IMR-90 (cell line): ENCODE results near the gene ZNHIT2. TPM values are rescaled to one million over a fixed set of nuclear protein-coding genes. Genes with fewer than 3 reads are reported as not detected.
"Not testable (repeated sequence)": the region's sequence is repeated elsewhere in the genome, so short reads cannot be mapped to it uniquely, and the experiment has no call there.

Experiments used
- ATAC-seq: fragments of 200-7000 bp; cut with Tn5 transposase; 2 replicates; pipeline ENCODE4 v1.9.1; 2020; ENCODE audit warnings: low read depth, mild to moderate bottlenecking, moderate library complexity
- BruUV-seq: library from RNA; stranded (reverse); fragments of 400-500 nt; replicated peaks from 2 replicates; lab custom pipeline; 2021; lab: Mats Ljungman, UMichigan
- CTCF ChIA-PET: fragments of 300-600 bp; formaldehyde crosslinking; extraction: SDS; loops from one replicate; lab custom pipeline; 2021; ENCODE audit warnings: antibody characterized with exemption; lab: Yijun Ruan, JAX
- POLR2A ChIA-PET: fragments of 300-600 bp; sonication (Branson Sonifier 250); formaldehyde crosslinking; loops from one replicate; lab custom pipeline; 2022; ENCODE audit warnings: antibody characterized with exemption; ENCODE audit not compliant: unreplicated experiment; lab: Charles Lee
- DNase-seq: peaks from one replicate; pipeline ENCODE4 v3.0.0; 2013
- H2AFZ ChIP-seq: replicated peaks from 2 replicates; pipeline ENCODE3; 2013; ENCODE audit warnings: low read length, mild to moderate bottlenecking; ENCODE audit not compliant: poor library complexity
- H2AK5ac ChIP-seq: 2 replicates; pipeline ENCODE4 v1.6.1; 2013; ENCODE audit warnings: low read depth, low read length, inconsistent platforms
- H2AK9ac ChIP-seq: replicated peaks from 2 replicates; pipeline ENCODE3; 2013; ENCODE audit warnings: mild to moderate bottlenecking, low read depth, low read length, moderate library complexity; ENCODE audit not compliant: poor library complexity
- H2BK120ac ChIP-seq: 2 replicates; pipeline ENCODE4 v1.6.1; 2013; ENCODE audit warnings: low read depth, low read length, inconsistent platforms
- H2BK15ac ChIP-seq: 3 replicates; pipeline ENCODE4 v1.6.1; 2013; ENCODE audit warnings: low read depth, low read length, inconsistent platforms
- H2BK20ac ChIP-seq: 2 replicates; pipeline ENCODE4 v1.6.1; 2013; ENCODE audit warnings: low read depth, mild to moderate bottlenecking, inconsistent platforms, low read length, moderate library complexity
- H2BK5ac ChIP-seq: 2 replicates; pipeline ENCODE4 v1.6.1; 2013; ENCODE audit warnings: mild to moderate bottlenecking, low read depth, low read length, inconsistent platforms; ENCODE audit not compliant: poor library complexity, severe bottlenecking
- H3K14ac ChIP-seq: replicated peaks from 2 replicates; pipeline ENCODE4 v1.6.1; 2013; ENCODE audit warnings: low read depth, low read length, inconsistent platforms
- H3K18ac ChIP-seq: 2 replicates; pipeline ENCODE4 v1.6.1; 2013; ENCODE audit warnings: low read depth, low read length, control low read depth
- H3K23ac ChIP-seq: 2 replicates; pipeline ENCODE4 v1.6.1; 2013; ENCODE audit warnings: low read depth, low read length, inconsistent platforms
- H3K27ac ChIP-seq: 2 replicates; pipeline ENCODE4 v1.5.1; 2013; ENCODE audit warnings: mild to moderate bottlenecking, control low read depth, low read length; ENCODE audit not compliant: insufficient read depth
- H3K27me3 ChIP-seq: 2 replicates; pipeline ENCODE4 v1.6.1; 2013; ENCODE audit warnings: low read length; ENCODE audit not compliant: control insufficient read depth, insufficient read depth
- H3K36me3 ChIP-seq: 2 replicates; pipeline ENCODE4 v1.6.1; 2013; ENCODE audit warnings: low read length, mixed read lengths; ENCODE audit not compliant: control insufficient read depth, insufficient read depth
- H3K4ac ChIP-seq: 2 replicates; pipeline ENCODE4 v1.6.1; 2013; ENCODE audit warnings: low read depth, low read length, inconsistent platforms
- H3K4me1 ChIP-seq: 2 replicates; pipeline ENCODE4 v1.6.1; 2013; ENCODE audit warnings: low read length, mixed read lengths; ENCODE audit not compliant: control insufficient read depth, insufficient read depth
- H3K4me2 ChIP-seq: 2 replicates; pipeline ENCODE4 v1.6.1; 2013; ENCODE audit warnings: low read depth, mild to moderate bottlenecking, control low read depth, low read length, moderate library complexity
- H3K4me3 ChIP-seq: 2 replicates; pipeline ENCODE4 v1.5.1; 2013; ENCODE audit warnings: low read depth, mild to moderate bottlenecking, control low read depth, low read length, moderate library complexity; ENCODE audit not compliant: insufficient read depth
- H3K56ac ChIP-seq: 2 replicates; pipeline ENCODE4 v1.6.1; 2013; ENCODE audit warnings: low read length, inconsistent platforms; ENCODE audit not compliant: insufficient read depth; ENCODE audit errors: extremely low read depth
- H3K79me1 ChIP-seq, 2 experiments: 2 replicates each; pipeline ENCODE4 v1.6.1; 2013; ENCODE audit warnings: low read length in 2 of 2, inconsistent platforms in 1 of 2, low read depth in 1 of 2
- H3K9ac ChIP-seq: 2 replicates; pipeline ENCODE4 v1.6.1; 2013; ENCODE audit warnings: low read depth, low read length, control low read depth
- H3K9me1 ChIP-seq: 2 replicates; pipeline ENCODE4 v1.6.1; 2013; ENCODE audit warnings: low read length, inconsistent platforms; ENCODE audit not compliant: insufficient read depth
- H3K9me3 ChIP-seq: 2 replicates; pipeline ENCODE4 v1.6.1; 2013; ENCODE audit warnings: low read length; ENCODE audit not compliant: control insufficient read depth, insufficient read depth
- H4K20me1 ChIP-seq: 2 replicates; pipeline ENCODE4 v1.6.1; 2013; ENCODE audit warnings: low read length, inconsistent platforms; ENCODE audit not compliant: insufficient read depth
- H4K5ac ChIP-seq: 2 replicates; pipeline ENCODE4 v1.6.1; 2013; ENCODE audit warnings: mild to moderate bottlenecking, low read depth, low read length, control low read depth
- H4K8ac ChIP-seq, 2 experiments: 2 replicates each; pipeline ENCODE4 v1.6.1; 2013; ENCODE audit warnings: low read depth in 2 of 2, low read length in 2 of 2, control low read depth in 1 of 2, inconsistent platforms in 1 of 2
- H4K91ac ChIP-seq: 2 replicates; pipeline ENCODE4 v1.6.1; 2013; ENCODE audit warnings: low read depth, low read length, inconsistent platforms; ENCODE audit not compliant: insufficient read depth
- CEBPB ChIP-seq: IDR thresholded peaks from 2 replicates; pipeline ENCODE4 v1.6.1; 2012; ENCODE audit warnings: low read depth, low read length, improper control_type of control experiment
- WGBS, 2 experiments: methylation state at CpG; one replicate each; pipeline versions ENCODE4 v1.1.5 to v1.1.7; 2013; ENCODE audit warnings: missing lambda C conversion rate in 2 of 2; ENCODE audit not compliant: insufficient read length in 1 of 2; ENCODE audit errors: extremely low coverage in 2 of 2; 5-methylcytosine and 5-hydroxymethylcytosine counted together
- dilution Hi-C: fragments of 300-500 bp; cut with HindIII; formaldehyde crosslinking; loops from one replicate; pipeline ENCODE4 v1.14.3; 2018; ENCODE audit warnings: low sequenced_read_pairs; ENCODE audit not compliant: unreplicated experiment
- in situ Hi-C: fragments of 300-500 bp; cut with MboI; formaldehyde crosslinking; loops from 3 replicates; pipeline ENCODE4 v1.14.3; 2019; ENCODE audit warnings: low sequenced_read_pairs, inconsistent platforms, mixed read lengths
- intact Hi-C: fragments of 100-400 bp; cut with micrococcal nuclease; formaldehyde crosslinking; loops from 2 replicates; pipeline ENCODE4 v1.10.0; 2022
- polyA plus RNA-seq, 3 experiments: library from polyadenylated mRNA; depleted of rRNA; stranded (reverse); fragments of >200 nt; gene quantifications; 2 replicates each; pipeline ENCODE4 v1.2.3, GENCODE V29; 2012; ENCODE audit warnings: low replicate concordance in 1 of 3
- total RNA-seq: library from RNA; depleted of rRNA; stranded (reverse); fragments of >200 nt; gene quantifications from 2 replicates; pipeline ENCODE4 v1.2.3, GENCODE V29; 2012

The ZNHIT2 gene
- total and polyA plus RNA-seq, 2 of the 4 experiments (the other 2 are of a cell fraction) = 3.9 to 5.9 TPM

GRCh38 chr11:65118891-65119669 is 1.6 kb upstream of the ZNHIT2 start:
- H2AK9ac ChIP-seq = not testable (repeated sequence)
- 92% methylated on average over 10 of the region's 18 CpGs; no CpG with 5 or more reads in 1 of the 2 experiments for WGBS, 2 experiments

More at GRCh38 chr11:65118891-65119669, 1.6 kb upstream of the ZNHIT2 start:
- H2AFZ ChIP-seq, intact Hi-C loops, dilution Hi-C loops, H4K8ac ChIP-seq, POLR2A ChIA-PET, H2AK5ac ChIP-seq, H3K27ac ChIP-seq, H4K20me1 ChIP-seq, H2BK120ac ChIP-seq, H3K9me1 ChIP-seq, CTCF ChIA-PET, H2BK20ac ChIP-seq, H3K4me2 ChIP-seq, H3K56ac ChIP-seq, H2BK15ac ChIP-seq, H3K4me3 ChIP-seq, H3K23ac ChIP-seq, H3K14ac ChIP-seq, in situ Hi-C loops, BruUV-seq, H3K9ac ChIP-seq, H3K4ac ChIP-seq, ATAC-seq, H4K91ac ChIP-seq, H4K5ac ChIP-seq, H3K9me3 ChIP-seq, H2BK5ac ChIP-seq, H3K18ac ChIP-seq, H3K27me3 ChIP-seq, DNase-seq, H3K4me1 ChIP-seq: not testable (repeated sequence)
- peaks cover 19% of the 10 kb centered on the region for H3K36me3 ChIP-seq
- peaks cover 24 to 66% of the 10 kb centered on the region in 2 experiments for H3K79me1 ChIP-seq
- TF ChIP-seq CEBPB = 0 out of 2 replicates have a peak, but pooled peaks have one; percentile 21
